ENCODE results near the gene LAP3.

DNA sequence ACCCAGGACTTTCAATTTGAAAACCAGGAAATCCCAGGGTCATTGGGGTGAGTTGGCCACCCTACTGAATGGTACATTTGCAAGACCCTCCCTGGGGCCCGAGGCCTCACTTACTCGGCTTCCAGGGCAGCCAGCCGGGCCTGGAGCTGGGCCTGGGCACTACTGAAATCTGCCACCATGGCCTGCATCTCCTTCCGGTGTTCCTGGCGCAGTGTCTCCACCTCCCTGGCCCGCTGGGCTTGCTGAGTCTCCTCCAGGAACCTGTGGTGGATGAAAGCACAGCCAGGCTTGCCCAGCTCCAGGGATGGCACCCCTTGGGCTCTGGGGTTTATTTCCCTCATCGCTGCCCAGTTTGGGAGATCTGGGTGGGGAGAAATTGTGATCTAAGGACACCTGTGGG lies 62.1 kb downstream of the LAP3 start:
- TF ChIP-seq, protein P1, sequence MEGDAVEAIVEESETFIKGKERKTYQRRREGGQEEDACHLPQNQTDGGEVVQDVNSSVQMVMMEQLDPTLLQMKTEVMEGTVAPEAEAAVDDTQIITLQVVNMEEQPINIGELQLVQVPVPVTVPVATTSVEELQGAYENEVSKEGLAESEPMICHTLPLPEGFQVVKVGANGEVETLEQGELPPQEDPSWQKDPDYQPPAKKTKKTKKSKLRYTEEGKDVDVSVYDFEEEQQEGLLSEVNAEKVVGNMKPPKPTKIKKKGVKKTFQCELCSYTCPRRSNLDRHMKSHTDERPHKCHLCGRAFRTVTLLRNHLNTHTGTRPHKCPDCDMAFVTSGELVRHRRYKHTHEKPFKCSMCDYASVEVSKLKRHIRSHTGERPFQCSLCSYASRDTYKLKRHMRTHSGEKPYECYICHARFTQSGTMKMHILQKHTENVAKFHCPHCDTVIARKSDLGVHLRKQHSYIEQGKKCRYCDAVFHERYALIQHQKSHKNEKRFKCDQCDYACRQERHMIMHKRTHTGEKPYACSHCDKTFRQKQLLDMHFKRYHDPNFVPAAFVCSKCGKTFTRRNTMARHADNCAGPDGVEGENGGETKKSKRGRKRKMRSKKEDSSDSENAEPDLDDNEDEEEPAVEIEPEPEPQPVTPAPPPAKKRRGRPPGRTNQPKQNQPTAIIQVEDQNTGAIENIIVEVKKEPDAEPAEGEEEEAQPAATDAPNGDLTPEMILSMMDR (IDR thresholded peaks at IDR 0.05): no peak
- no peak for TF ChIP-seq POLR2A (IDR thresholded peaks at IDR 0.05)
- TF ChIP-seq EP300 (IDR thresholded peaks at IDR 0.05): no peak
- TF ChIP-seq POLR2AphosphoS5 (IDR thresholded peaks at IDR 0.05): no peak
